ENCODE data around the gene ZNF93. TPM values are rescaled to one million over a fixed set of nuclear protein-coding genes. Genes with fewer than 3 reads are reported as not detected.

Gene ZNF93
- total RNA-seq, 1 experiment from 2014 or later: 58.1 TPM

DNA sequence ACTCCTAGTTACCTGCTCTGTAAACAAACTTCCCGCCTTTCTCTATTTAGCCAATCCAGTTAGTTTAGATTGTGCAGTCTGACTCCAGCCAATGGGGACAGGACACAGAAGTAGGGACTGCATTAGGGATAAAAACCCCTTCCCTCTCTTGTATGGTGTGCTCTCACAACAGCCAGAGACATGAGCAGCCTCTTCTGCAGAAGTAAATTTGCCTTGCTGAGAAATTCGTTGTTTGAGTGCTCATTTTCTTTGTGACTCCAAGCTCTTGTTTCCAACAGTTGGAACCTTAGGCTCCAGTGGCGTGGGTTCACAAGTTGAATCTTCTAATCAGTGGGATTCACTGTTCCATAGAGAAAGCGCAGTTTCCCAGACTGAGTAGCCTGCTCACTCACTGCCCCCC lies 66.1 kb downstream of the ZNF93 start:
- H3K4me1 Mint-ChIP-seq: peaks cover 0 to 2% of the 10 kb centered on the region in 2 experiments; a peak in 1 of 4 replicates
- no CpG with 5 or more reads among the region's 4 CpGs for WGBS (ENCODE audit: extremely low coverage, insufficient read length, low lambda C conversion rate)

More for the DNA sequence above, 66.1 kb downstream of the ZNF93 start:
- Histone ChIP-seq H3K9ac (ENCODE audit: extremely low read depth, insufficient read length, low read length) (no peak overlapping the region), H2BK20ac (ENCODE audit: low read depth, low read length, poor library complexity, severe bottlenecking) (no peak overlapping the region), H4K8ac (replicated peaks; ENCODE audit: insufficient read length, low read depth, low read length) (no peak overlapping the region), H2AFZ (ENCODE audit: low read length) (no peak overlapping the region), H3K27ac (ENCODE audit: insufficient read length, low read depth, low read length) (no peak overlapping the region), H2BK12ac (ENCODE audit: insufficient read length, low read depth, low read length) (no peak overlapping the region), H3K18ac (ENCODE audit: insufficient read length, low read depth, low read length) (no peak overlapping the region), H4K5ac (ENCODE audit: insufficient read length, low read depth, low read length) (no peak overlapping the region), H3K9me3 (ENCODE audit: control insufficient read depth, low read depth, low read length) (no peaks in the 10 kb centered on the region), H2BK5ac (ENCODE audit: insufficient read length, low read length) (no peak overlapping the region), H3K14ac (ENCODE audit: insufficient read depth, low read length) (no peak overlapping the region), H3K4me1 (ENCODE audit: insufficient read depth, low read length) (no peaks in the 10 kb centered on the region), H3K56ac (ENCODE audit: insufficient read length, low read depth, low read length) (no peak overlapping the region), H3K27me3 (ENCODE audit: insufficient read depth, low read length) (no peaks in the 10 kb centered on the region), H4K91ac (ENCODE audit: insufficient read length, low read depth, low read length) (no peak overlapping the region), H3K79me2 (ENCODE audit: insufficient read depth, low read length) (no peaks in the 10 kb centered on the region), H2AK5ac (ENCODE audit: insufficient read length, low read length) (no peak overlapping the region), H3T11ph (ENCODE audit: low read length) (no peak overlapping the region), H2BK15ac (ENCODE audit: low read depth, low read length) (no peak overlapping the region), H2BK120ac (ENCODE audit: low read depth, low read length, poor library complexity, severe bottlenecking) (no peak overlapping the region), H3K4ac (ENCODE audit: low read depth, low read length) (no peak overlapping the region), H3K23ac (ENCODE audit: insufficient read length, low read depth, low read length) (no peak overlapping the region), H3K4me2 (ENCODE audit: insufficient read depth, insufficient read length, low read length) (no peak overlapping the region), H3K79me1 (ENCODE audit: insufficient read depth, low read depth, low read length, poor library complexity, severe bottlenecking) (no peaks in the 10 kb centered on the region), H4K20me1 (ENCODE audit: control insufficient read depth, insufficient read depth, insufficient read length) (no peaks in the 10 kb centered on the region), H3K23me2 (ENCODE audit: insufficient read length, low read depth, low read length, poor library complexity, severe bottlenecking) (no peaks in the 10 kb centered on the region)
- H3K9me3 Mint-ChIP-seq: peaks cover 56 to 72% of the 10 kb centered on the region in 2 experiments
- H3K4me3 Mint-ChIP-seq: no peak overlapping the region
- H3K36me3 Mint-ChIP-seq (ENCODE audit: insufficient read depth in 1 of 3, low read depth in 3 of 3): peaks cover 17 to 29% (median 28%) of the 10 kb centered on the region in 3 experiments
- no peak overlapping the region for H3K27ac Mint-ChIP-seq
- TF ChIP-seq, protein P1, sequence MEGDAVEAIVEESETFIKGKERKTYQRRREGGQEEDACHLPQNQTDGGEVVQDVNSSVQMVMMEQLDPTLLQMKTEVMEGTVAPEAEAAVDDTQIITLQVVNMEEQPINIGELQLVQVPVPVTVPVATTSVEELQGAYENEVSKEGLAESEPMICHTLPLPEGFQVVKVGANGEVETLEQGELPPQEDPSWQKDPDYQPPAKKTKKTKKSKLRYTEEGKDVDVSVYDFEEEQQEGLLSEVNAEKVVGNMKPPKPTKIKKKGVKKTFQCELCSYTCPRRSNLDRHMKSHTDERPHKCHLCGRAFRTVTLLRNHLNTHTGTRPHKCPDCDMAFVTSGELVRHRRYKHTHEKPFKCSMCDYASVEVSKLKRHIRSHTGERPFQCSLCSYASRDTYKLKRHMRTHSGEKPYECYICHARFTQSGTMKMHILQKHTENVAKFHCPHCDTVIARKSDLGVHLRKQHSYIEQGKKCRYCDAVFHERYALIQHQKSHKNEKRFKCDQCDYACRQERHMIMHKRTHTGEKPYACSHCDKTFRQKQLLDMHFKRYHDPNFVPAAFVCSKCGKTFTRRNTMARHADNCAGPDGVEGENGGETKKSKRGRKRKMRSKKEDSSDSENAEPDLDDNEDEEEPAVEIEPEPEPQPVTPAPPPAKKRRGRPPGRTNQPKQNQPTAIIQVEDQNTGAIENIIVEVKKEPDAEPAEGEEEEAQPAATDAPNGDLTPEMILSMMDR (conservative IDR thresholded peaks at IDR 0.05): no peak
- no peak for DNase-seq
- peaks cover 2% of the 10 kb centered on the region; the same call in 1 of the 2 replicates for H3K27me3 Mint-ChIP-seq (ENCODE audit: low read depth)

Other genes starting within 250 kb of the ZNF93 start
- gene ATP13A1, start 237.3 kb upstream of the ZNF93 start, total RNA-seq (2021): 67.8 and 73.1 TPM in 2 replicates
- gene ZNF101, start 232.1 kb upstream of the ZNF93 start, total RNA-seq (2021): 46.9 and 57.0 TPM in 2 replicates
- gene ZNF14, start 167.8 kb upstream of the ZNF93 start, total RNA-seq (2021): 7.5 and 8.3 TPM in 2 replicates
- gene ZNF506, start 79.2 kb upstream of the ZNF93 start, total RNA-seq (2021): 2.0 and 3.0 TPM in 2 replicates
- gene ZNF253, start 35.1 kb upstream of the ZNF93 start, total RNA-seq (2021): 47.7 and 51.0 TPM in 2 replicates
- 23.0 and 24.9 TPM in 2 replicates for gene ZNF682, start 138.6 kb downstream of the ZNF93 start, total RNA-seq (2021)
- gene ZNF90, start 177.1 kb downstream of the ZNF93 start, total RNA-seq (2021): 80.1 and 88.7 TPM in 2 replicates

All from H9 (cell line).